ENCODE results near the gene DHRS1. TPM values are rescaled to one million over a fixed set of nuclear protein-coding genes. Genes with fewer than 3 reads are reported as not detected.

DHRS1 gene
- total RNA-seq, 1 donor from 2014 or later: 26.5 TPM

DNA sequence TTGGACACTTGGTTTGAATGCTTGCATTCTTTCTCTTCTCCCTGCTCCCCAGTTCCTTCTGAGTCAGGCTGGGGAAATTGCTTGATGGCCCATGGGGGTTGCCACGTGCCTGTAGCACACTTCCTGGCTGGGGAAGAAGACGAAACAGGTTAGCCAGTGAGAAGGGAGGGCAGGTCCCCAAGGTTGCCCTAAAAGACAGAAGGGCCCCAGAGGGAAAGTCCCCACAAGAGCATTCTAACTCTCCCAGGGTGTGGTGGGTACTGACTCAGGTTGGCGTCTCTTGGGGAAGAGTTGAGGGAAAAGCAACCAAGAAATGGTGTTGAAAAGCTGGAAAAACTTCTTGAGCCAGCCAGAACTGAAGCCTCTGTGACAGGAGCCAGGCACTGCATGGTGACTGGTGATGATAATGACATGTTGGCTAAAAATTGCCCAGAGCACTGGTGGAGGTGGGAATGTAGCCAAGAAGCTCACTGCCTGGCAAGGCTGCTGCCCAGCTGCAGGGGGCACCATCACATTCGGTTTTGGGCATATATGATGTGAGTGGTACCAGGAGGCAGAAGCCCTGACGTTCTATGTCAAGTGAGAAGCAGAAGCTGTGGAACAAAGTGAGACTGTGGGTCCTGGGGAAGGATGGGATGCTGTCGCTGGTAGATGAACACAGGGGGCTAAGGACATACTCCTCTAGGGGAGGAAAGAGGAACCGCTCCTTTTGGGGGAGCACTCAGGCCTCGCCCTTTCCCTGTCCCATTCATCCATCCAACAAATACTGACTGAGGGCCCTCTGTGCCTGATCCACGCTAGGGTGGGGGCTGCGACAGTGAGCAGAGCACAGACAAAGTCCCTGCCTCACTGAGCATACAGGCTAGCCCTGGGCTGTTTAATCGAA is 20.0 kb downstream of the DHRS1 start:
- H3K36me3 ChIP-seq (ENCODE audit: insufficient read depth, low read length): no peaks in the 10 kb centered on the region
- H3K27ac Mint-ChIP-seq (ENCODE audit: unreplicated experiment): no peak overlapping the region
- no peak overlapping the region for H2AFZ ChIP-seq (ENCODE audit: low read depth, low read length)
- FAIRE-seq: no peak
- H3K36me3 Mint-ChIP-seq (ENCODE audit: low read depth, unreplicated experiment): peaks cover 19% of the 10 kb centered on the region
- no peak overlapping the region for H3K27ac ChIP-seq (ENCODE audit: low read depth, low read length)
- TF ChIP-seq EZH2 (IDR thresholded peaks at IDR 0.05; ENCODE audit: insufficient read depth, low read length): no peak
- no peak for TF ChIP-seq CTCF (IDR thresholded peaks at IDR 0.05; ENCODE audit: insufficient read depth, low read depth, low read length)
- no peak overlapping the region for H3K4me2 ChIP-seq (ENCODE audit: low read length)
- no peak overlapping the region for H3K4me3 Mint-ChIP-seq (ENCODE audit: unreplicated experiment)
- H3K4me3 ChIP-seq (ENCODE audit: insufficient read depth, low read depth, low read length): no peak overlapping the region
- no peaks in the 10 kb centered on the region for H3K9me3 Mint-ChIP-seq (ENCODE audit: unreplicated experiment)
- no peaks in the 10 kb centered on the region for H3K27me3 ChIP-seq (ENCODE audit: insufficient read depth, low read length)
- H3K9ac ChIP-seq (ENCODE audit: low read length): no peak overlapping the region
- no peak for DNase-seq (ENCODE audit: low read depth)
- H3K4me1 ChIP-seq (ENCODE audit: insufficient read depth, low read length): no peaks in the 10 kb centered on the region
- peaks cover 7% of the 10 kb centered on the region for H3K4me1 Mint-ChIP-seq (ENCODE audit: low read depth, unreplicated experiment)
- peaks cover 18% of the 10 kb centered on the region for H4K20me1 ChIP-seq (ENCODE audit: insufficient read depth, low read length)
- H3K9me3 ChIP-seq (ENCODE audit: insufficient read depth, low read depth, low read length): no peaks in the 10 kb centered on the region
- H3K79me2 ChIP-seq (ENCODE audit: insufficient read depth, low read length): no peaks in the 10 kb centered on the region
- H3K27me3 Mint-ChIP-seq (ENCODE audit: low read depth, unreplicated experiment): no peaks in the 10 kb centered on the region

DNA sequence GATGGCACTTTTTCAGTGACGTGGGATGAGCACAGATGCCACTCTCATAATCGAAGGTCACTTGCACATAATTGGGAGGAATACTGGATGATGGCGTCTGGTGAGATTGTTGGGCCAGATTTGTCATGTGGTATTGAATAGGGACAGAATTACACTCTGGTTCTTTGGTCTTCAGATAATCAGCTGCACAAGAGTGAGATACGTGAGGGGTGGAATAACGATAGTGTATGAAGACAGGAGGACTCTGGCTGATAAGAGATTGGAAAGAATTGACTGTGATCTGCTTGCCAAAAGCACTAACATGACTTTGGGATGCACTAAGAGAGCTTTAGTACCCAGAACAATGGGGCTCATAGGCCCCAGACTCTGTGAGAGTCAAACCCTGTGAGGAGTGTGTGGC is 21.2 kb downstream of the DHRS1 start:
- Histone ChIP-seq H3K9me3 (ENCODE audit: insufficient read depth, low read depth, low read length) (no peaks in the 10 kb centered on the region), H3K9ac (ENCODE audit: low read length) (no peak overlapping the region), H2AFZ (ENCODE audit: low read depth, low read length) (no peak overlapping the region), H3K27ac (ENCODE audit: low read depth, low read length) (no peak overlapping the region), H3K27me3 (ENCODE audit: insufficient read depth, low read length) (no peaks in the 10 kb centered on the region), H3K36me3 (ENCODE audit: insufficient read depth, low read length) (no peaks in the 10 kb centered on the region), H4K20me1 (ENCODE audit: insufficient read depth, low read length) (peaks cover 18% of the 10 kb centered on the region), H3K4me1 (ENCODE audit: insufficient read depth, low read length) (no peaks in the 10 kb centered on the region), H3K4me2 (ENCODE audit: low read length) (no peak overlapping the region), H3K4me3 (ENCODE audit: insufficient read depth, low read depth, low read length) (no peak overlapping the region), H3K79me2 (ENCODE audit: insufficient read depth, low read length) (no peaks in the 10 kb centered on the region)
- no peak overlapping the region for H3K4me3 Mint-ChIP-seq (ENCODE audit: unreplicated experiment)
- FAIRE-seq (no peak), DNase-seq (ENCODE audit: low read depth) (no peak)
- no peak for TF ChIP-seq EZH2 (IDR thresholded peaks at IDR 0.05; ENCODE audit: insufficient read depth, low read length)
- TF ChIP-seq CTCF (IDR thresholded peaks at IDR 0.05; ENCODE audit: insufficient read depth, low read depth, low read length): no peak
- H3K27ac Mint-ChIP-seq (ENCODE audit: unreplicated experiment): no peak overlapping the region
- H3K9me3 Mint-ChIP-seq (ENCODE audit: unreplicated experiment): no peaks in the 10 kb centered on the region
- no peaks in the 10 kb centered on the region for H3K27me3 Mint-ChIP-seq (ENCODE audit: low read depth, unreplicated experiment)
- H3K4me1 Mint-ChIP-seq (ENCODE audit: low read depth, unreplicated experiment): peaks cover 7% of the 10 kb centered on the region
- peaks cover 16% of the 10 kb centered on the region for H3K36me3 Mint-ChIP-seq (ENCODE audit: low read depth, unreplicated experiment)

All from astrocyte (in vitro differentiated cells and primary cell).